Stimulated activated CD4-positive, alpha-beta T cell treated with anti-CD3 and anti-CD28 coated beads, TNF-alpha, amount 100 ng/mL, for 48 hours (primary cell): ENCODE results near the gene BRIX1.
A peak's percentile ranks its signal among the peaks of the same experiment; 100 is the strongest.
"Not testable (repeated sequence)": the region's sequence is repeated elsewhere in the genome, so short reads cannot be mapped to it uniquely, and the experiment has no call there.

Source experiments
- DNase-seq, 3 donors: peaks; one replicate each; pipeline ENCODE4 v3.0.0-alpha.2; 2020; ENCODE audit warnings: low read depth in 3 of 3

Gene BRIX1

GRCh38 chr5:34959323-34959722 lies 43.8 kb downstream of the BRIX1 start:
- peak in 1 of 3 donors; percentile 1 for DNase-seq

GRCh38 chr5:34967540-34967939 lies 52.0 kb downstream of the BRIX1 start:
- DNase-seq = no peak

- DNase-seq = no peak
These were observed 52.7 kb downstream of the BRIX1 start for GRCh38 chr5:34968258-34968657.

GRCh38 chr5:34970552-34970951 lies 55.0 kb downstream of the BRIX1 start:
- no peak for DNase-seq

GRCh38 chr5:34971655-34972054 lies 56.1 kb downstream of the BRIX1 start:
- not testable (repeated sequence) for DNase-seq
